AG08396 (cell line): ENCODE measurements around the gene ARHGAP15.

ENCODE experiments used
- DNase-seq: peaks from one replicate; pipeline ENCODE4 v3.0.0; 2012; ENCODE audit warnings: low spot score, mixed read lengths

The ARHGAP15 gene

DNA sequence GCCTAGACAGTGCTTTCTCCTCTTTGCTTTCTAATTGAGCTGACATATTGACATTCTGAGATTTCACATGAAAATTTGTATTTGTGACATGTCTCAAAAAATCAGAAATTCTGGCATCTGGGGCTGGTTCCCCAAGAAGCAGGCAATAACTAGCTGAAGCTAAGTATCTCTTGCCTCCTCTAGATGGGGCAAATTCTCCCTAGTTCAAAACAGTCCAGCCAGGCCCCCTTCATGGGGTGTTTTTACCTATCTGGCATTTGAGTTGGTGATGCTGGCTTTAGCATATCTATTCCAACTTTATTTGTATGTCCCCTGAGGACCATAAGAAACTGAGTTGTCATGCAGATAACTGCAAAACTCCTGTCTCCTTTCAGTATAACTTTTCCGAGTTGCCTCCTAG is 39.9 kb downstream of the ARHGAP15 start:
- DNase-seq: no peak

GRCh38 chr2:143171817-143172216 is 42.6 kb downstream of the ARHGAP15 start:
- no peak for DNase-seq

DNA sequence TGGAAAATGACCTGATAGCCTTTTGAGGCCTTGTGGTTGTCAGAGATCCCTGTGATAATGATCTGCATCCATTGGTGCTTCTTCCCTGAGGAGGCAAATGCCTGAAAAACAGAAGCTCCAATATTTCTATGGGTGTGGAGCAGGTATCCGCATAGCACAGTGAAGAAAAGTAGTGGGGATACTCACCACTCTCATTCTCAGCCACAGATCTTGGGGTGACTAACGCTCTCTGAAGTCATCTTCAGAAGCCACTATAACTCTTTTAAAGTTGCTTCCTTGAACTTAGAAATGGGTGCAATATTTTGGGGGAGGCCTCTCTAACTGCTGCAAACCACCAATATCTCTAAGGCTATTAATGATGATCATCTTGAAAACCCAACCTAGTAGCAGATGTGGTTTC is 46.2 kb downstream of the ARHGAP15 start:
- DNase-seq: no peak

- DNase-seq: no peak
Measured at GRCh38 chr2:143176606-143177005, 47.4 kb downstream of the ARHGAP15 start.

DNA sequence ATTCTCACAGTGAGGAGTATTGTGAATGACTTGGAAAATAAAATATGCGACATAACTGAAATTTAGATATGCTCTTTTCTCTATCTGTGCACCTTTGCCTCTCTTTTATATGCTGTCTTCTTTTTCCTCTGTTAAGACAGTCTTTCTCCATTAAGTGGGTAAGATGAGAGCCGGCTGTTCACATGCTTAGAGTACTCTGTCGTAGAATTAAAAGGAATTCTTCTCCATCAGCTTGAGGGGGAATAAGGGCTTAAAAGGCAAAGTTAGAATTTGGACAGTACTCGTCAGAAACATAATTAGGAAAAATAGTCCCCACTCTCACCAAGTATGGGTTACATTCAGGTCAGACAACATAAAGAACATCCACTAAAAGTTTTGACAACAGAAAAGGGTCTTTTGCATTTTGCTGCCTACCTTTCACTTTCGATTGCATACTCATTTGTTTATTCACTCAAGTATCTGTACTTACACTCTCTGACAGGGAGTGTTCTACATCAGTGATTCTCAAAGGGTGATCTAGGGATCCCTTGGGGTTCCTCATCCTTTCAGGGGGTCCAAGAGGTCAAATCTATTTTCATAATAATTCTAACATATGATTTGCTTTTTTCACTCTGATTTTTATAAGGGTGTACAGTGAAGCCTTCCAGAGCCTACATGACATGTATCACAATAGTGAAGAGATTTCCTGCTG is 48.0 kb downstream of the ARHGAP15 start:
- peak; percentile 4 for DNase-seq

DNA sequence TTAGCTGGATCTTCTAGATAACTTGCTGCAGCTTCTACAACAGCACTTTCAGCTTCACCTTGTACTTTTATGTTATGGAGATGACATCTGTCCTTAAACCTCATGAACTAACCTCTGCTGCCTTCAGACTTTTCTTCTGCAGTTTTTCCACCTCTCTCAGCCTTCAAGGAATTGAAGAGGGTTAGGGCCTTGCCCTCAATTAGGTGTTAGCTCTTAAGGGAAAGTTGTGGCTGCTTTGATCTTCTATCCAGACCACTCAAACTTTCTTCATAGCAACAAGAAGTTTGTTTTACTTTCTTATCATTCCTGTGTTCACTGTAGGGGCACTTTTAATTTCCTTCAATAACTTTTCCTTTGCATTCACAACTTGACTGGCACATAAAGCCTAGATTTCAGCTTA is 52.3 kb downstream of the ARHGAP15 start:
- DNase-seq: no peak

GRCh38 chr2:143182649-143183048 is 53.4 kb downstream of the ARHGAP15 start:
- DNase-seq: no peak

DNA sequence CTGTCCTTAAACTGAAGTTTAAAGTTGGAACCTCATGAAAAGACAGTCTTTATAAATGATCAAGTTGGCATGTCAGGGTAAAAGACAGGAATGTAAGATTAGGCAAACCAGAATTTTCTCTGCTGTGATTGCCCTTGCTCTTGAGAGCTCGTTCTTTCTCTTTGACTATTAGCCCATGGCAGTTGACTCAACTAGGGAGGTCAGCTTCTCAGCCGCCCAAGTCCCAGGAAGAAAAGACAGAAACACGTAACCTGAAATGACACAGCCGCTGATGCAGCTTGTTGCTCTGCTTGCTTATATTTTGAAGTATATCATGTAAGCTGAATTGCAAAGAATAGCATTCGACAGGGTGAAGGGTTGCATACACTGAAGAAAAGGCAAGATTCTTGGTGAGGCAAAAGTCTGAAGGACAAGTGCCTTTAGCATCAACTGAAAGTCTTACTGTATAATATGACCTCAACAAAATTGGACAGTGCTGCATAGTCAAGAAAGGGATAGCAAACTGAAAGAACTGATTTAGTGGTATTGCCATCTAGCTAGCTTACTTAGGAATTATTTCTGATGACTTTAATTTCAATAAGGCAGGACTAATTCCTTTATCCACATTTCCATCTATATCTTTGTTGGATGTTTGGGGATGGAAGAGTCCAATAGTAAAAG is 54.7 kb downstream of the ARHGAP15 start:
- no peak for DNase-seq

- no peak for DNase-seq
Measured at GRCh38 chr2:143186876-143187275, 57.7 kb downstream of the ARHGAP15 start.

GRCh38 chr2:143190431-143190830 is 61.2 kb downstream of the ARHGAP15 start:
- DNase-seq: no peak

- no peak for DNase-seq
Measured at GRCh38 chr2:143192106-143192505, 62.9 kb downstream of the ARHGAP15 start.

DNA sequence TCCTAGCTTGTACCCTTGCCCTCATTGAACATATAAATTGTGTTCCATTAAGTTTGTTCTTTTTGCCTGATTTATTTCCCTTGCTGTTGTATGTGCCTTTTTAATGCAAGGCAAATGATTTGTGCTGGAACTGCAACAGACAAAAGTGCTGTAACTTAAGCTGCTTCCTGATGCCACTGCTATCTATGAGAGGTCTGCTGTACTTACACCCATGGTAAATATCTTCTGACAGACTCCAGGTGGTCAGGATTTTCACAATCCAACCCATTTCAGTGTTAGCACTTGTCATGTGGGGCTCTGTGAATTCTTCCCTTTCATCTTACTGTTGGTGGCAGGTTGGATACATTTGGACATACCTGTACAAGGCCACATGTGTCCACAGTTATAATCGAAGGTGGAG is 63.5 kb downstream of the ARHGAP15 start:
- no peak for DNase-seq

GRCh38 chr2:143193121-143193520 is 63.9 kb downstream of the ARHGAP15 start:
- DNase-seq: no peak

DNA sequence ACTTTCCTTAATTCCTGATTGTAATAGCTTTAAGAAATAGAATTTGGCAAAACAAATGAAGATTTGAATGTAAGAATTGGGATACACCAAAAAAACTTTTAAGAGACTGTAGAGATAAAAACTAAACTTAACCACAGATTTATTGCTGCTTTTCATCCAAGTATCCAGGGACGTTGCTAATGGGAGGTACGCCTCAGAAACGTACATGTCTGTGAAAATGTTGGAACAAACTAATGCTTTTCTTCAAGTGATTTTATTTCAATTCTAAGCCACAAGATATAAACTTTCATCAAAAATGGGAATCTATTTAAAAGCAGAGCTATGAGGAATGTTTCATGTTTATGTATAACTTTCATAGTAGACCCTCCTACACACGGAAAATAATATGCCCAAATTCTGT is 66.3 kb downstream of the ARHGAP15 start:
- DNase-seq: no peak

DNA sequence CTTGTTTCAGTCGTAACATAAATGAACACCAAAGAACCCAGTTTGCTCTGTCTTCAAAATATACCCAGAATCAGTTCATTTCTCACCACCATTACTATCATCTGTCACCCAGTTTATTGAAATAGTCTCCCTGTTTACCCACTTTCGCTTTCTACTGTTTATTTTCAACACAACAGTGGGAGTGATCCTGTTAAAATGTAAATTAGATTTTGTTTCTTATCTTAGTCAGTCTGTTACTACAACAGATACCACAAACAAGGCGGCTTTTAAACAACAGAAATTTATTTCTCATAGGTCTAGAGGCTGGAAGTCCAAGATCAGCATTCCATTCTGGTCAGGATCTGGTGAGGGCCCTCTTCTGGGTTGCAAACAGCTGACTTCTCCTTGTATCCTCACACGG is 74.8 kb downstream of the ARHGAP15 start:
- no peak for DNase-seq

DNA sequence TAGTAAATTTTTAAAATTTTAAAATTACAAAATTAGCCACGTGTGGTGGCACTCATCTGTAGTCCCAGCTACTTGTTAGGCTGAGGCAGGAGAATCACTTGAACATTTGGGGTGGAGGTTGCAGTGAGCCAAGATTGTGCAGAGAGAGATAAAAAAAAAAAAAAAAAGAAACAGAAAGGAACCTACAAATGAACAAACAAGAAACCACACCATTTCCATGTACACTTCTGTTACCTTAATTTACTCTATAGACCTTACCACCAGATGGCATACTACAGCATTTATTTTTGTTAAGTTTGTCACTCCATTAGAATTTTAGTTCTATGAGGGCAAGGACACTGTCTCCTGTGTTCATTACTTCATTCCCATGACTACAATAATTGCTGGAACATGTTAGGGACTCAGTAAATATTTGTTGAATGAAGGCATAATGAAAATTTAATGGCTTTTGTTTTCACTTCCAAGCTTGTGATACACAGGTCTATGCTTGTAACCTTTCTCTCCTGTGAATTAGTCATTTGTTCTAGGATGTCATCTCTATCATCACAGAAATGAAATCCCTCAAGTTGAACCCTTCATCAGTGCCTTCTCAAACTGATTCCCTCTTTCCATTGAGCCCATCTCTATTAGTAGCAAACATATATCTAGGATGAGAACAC is 76.0 kb downstream of the ARHGAP15 start:
- DNase-seq: no peak

DNA sequence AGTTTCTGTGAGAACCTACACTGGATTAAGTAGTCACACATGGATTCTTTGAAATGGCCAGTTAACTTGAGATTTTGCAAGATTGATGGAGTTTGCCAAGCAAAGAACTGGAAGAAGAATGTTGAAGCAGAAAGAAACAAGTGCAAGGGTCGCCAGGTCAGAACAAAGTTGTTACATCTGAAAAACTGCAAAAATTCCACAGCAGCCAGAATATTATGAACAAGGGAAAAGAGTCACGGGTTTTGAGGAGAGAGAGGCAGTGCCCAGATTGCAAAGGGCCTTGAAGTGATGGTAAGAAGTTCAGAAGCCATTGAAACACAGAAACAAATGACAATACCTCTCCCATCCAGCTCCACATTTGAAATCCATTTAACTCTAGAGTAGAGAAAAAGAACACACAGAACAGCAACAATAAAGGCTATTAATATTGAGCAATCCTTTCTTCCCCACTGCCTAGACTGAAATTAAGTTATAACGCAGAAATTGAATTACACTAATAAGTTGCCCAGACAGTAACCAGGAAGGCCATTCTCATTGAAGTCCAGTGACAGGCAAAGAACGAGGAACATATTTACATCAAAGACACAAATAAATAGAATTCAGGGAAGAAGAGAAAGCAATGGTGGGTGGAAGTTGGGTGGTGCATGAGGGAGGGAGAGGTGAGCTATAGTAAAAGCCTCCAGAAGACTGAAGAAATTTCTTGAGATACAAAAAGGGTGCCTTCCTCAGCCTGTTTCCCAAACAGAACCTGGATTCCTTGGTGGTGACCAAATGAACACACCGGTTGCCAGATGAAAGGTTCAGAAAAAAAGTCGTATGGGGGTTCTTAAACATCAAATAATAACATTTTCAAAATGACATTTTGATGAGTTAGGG is 80.6 kb downstream of the ARHGAP15 start:
- no peak for DNase-seq

DNA sequence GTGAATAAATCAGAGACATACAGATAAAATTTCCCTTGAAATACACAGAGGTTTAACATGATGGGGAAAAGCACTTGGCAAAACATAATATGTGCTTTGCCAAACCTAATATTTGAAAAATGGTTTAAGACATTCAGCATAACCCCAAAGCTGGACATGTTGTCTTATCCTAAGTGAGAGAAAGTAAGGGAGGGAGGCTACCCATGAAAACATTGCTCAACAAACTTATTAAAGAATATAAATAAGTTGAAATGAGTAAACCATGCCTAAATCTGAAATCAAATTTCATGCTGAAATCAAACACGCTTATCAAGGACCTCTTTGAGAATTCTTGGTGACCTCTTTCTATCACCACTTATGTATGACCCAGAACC is 81.2 kb downstream of the ARHGAP15 start:
- DNase-seq: no peak

- DNase-seq: no peak
Measured at GRCh38 chr2:143217512-143218115, 88.4 kb downstream of the ARHGAP15 start.

- DNase-seq: no peak
Measured at GRCh38 chr2:143218621-143219020, 89.4 kb downstream of the ARHGAP15 start.

- no peak for DNase-seq
Measured at GRCh38 chr2:143219266-143219665, 90.0 kb downstream of the ARHGAP15 start.

- no peak for DNase-seq
Measured at GRCh38 chr2:143223556-143223955, 94.3 kb downstream of the ARHGAP15 start.
